AG04450 (cell line): Measurements from ENCODE around the gene DTHD1. TPM values are rescaled to one million over a fixed set of nuclear protein-coding genes. Genes with fewer than 3 reads are reported as not detected.

Experiments used
- CTCF ChIA-PET: fragments of 300-600, 350-600 bp; formaldehyde crosslinking; extraction: SDS; loops from one replicate; lab custom pipeline; 2022; ENCODE audit warnings: antibody characterized with exemption, inconsistent platforms; lab: Charles Lee
- POLR2A ChIA-PET: fragments of 350-600 bp; formaldehyde crosslinking; extraction: SDS; loops from one replicate; lab custom pipeline; 2021; ENCODE audit warnings: antibody characterized with exemption, inconsistent platforms; lab: Yijun Ruan, JAX
- DNase-seq: peaks from one replicate; pipeline ENCODE4 v3.0.0-alpha.2; 2011; ENCODE audit warnings: low read depth, low spot score
- H3K27ac ChIP-seq: one replicate; pipeline ENCODE4 v1.5.1; 2012; ENCODE audit warnings: low read depth, low read length, control low read depth
- H3K27me3 ChIP-seq: one replicate; pipeline ENCODE4 v1.6.0; 2012; ENCODE audit warnings: low read length; ENCODE audit not compliant: control insufficient read depth, insufficient read depth
- H3K4me3 ChIP-seq: 2 replicates; pipeline ENCODE4 v1.5.1; 2011; ENCODE audit warnings: mild to moderate bottlenecking, low read depth, low read length, control low read depth
- H3K9me3 ChIP-seq: 2 replicates; pipeline ENCODE4 v1.5.1; 2012; ENCODE audit warnings: low read length; ENCODE audit not compliant: control insufficient read depth, insufficient read depth
- polyA plus RNA-seq: library from polyadenylated mRNA; depleted of rRNA; stranded (reverse); fragments of >200 nt; gene quantifications from 2 replicates; pipeline ENCODE4 v1.2.3, GENCODE V29; 2011
- TF ChIP-seq, protein P1 (sequence below): IDR thresholded peaks from 2 replicates; pipeline ENCODE4 v1.5.1; 2011; ENCODE audit warnings: low read depth, low read length, control low read depth, inconsistent platforms

The DTHD1 gene
- polyA plus RNA-seq, 1 experiment = not detected

DNA sequence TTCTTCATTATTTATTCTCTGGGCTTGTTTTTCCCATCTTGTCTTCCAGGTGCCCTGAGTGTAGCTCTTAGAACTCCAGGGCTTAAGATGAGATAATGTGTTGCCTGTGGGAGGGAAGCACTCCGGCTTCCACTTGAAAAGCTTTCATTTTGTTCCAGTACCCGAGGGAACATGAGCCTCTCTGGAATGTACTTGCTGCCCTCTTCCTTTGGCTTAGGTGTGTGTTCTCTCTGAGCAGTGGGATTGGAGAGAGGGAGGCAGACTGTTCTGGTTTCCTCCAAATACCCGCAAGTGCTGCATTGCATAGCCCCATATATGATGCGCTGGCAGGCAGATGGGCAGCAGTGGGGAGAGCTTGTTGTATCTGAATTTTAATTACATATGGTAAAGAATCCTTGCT is 861 bp upstream of the DTHD1 start:
- Histone ChIP-seq H3K4me3 (no peak overlapping the region), H3K27ac (no peak overlapping the region), H3K27me3 (no peaks in the 10 kb centered on the region), H3K9me3 (no peaks in the 10 kb centered on the region; the same call in none of the 2 replicates)
- POLR2A ChIA-PET = no interaction called here
- TF ChIP-seq, protein P1, sequence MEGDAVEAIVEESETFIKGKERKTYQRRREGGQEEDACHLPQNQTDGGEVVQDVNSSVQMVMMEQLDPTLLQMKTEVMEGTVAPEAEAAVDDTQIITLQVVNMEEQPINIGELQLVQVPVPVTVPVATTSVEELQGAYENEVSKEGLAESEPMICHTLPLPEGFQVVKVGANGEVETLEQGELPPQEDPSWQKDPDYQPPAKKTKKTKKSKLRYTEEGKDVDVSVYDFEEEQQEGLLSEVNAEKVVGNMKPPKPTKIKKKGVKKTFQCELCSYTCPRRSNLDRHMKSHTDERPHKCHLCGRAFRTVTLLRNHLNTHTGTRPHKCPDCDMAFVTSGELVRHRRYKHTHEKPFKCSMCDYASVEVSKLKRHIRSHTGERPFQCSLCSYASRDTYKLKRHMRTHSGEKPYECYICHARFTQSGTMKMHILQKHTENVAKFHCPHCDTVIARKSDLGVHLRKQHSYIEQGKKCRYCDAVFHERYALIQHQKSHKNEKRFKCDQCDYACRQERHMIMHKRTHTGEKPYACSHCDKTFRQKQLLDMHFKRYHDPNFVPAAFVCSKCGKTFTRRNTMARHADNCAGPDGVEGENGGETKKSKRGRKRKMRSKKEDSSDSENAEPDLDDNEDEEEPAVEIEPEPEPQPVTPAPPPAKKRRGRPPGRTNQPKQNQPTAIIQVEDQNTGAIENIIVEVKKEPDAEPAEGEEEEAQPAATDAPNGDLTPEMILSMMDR = no peak
- no peak for DNase-seq
- CTCF ChIA-PET = no interaction called here

DNA sequence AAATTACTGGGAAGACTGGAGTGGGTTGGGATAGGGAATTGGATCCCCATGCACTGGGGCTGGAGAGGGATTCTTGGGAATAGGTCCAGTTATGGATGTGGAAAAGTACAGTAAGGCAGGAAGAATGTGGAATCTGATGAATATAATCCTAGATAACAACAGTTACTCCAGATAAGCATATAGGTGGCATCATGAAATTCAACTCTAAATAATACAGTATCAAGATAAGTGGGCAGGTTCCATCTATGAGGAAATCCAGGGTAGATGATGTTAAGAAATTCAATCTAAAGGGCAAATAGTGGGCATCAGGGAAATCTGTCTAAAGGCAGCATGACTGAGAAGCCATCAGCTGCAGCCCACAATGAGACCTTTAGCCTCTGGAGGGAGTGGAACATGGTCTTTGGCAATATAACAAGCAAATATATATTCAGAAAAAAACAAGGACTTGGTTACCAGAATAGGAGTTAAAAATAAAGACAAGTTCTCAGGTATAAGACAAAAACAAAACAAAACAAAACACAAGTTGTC is 1.2 kb downstream of the DTHD1 start:
- H3K9me3 ChIP-seq = no peaks in the 10 kb centered on the region; the same call in 1 of the 2 replicates
- ChIA-PET CTCF (no interaction called here), POLR2A (interaction anchor here (0.6 kb wide), 1 partner anchor 115 kb away, joined by 3 read pairs; no protein-coding TSS in a partner anchor)
- no peaks in the 10 kb centered on the region for H3K27me3 ChIP-seq
- TF ChIP-seq, protein P1 = no peak
- DNase-seq = no peak
- H3K4me3 ChIP-seq = no peak overlapping the region
- H3K27ac ChIP-seq = no peak overlapping the region

DNA sequence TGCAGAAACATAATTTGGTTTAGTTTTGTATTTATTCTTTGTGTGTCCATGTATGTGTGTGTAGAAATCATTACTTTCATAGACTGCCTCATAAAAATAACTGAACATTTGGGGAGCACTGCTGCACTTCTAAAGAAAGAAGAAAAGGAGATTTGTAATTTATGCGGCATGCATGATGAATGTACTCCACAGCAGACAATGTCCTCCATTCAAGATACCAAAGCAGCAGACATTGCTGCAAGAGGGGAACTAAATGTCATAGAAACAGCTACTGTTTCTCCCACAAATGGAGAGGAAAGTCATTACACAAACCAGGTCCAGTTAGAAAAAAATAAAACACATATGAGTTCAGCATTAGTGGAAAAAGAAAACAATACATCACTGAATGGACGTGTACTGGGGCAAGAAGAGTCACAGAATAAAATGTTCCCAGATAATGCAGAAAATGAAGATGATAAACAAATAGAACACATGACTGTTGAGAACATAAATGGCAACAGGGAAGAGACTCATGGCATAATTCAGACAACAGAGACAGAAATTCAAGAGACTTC is 2.6 kb downstream of the DTHD1 start:
- Histone ChIP-seq H3K9me3 (no peaks in the 10 kb centered on the region; the same call in 1 of the 2 replicates), H3K4me3 (no peak overlapping the region), H3K27ac (no peak overlapping the region), H3K27me3 (no peaks in the 10 kb centered on the region)
- TF ChIP-seq, protein P1 = no peak
- DNase-seq = no peak
- POLR2A ChIA-PET = no interaction called here
- CTCF ChIA-PET = no interaction called here

DNA sequence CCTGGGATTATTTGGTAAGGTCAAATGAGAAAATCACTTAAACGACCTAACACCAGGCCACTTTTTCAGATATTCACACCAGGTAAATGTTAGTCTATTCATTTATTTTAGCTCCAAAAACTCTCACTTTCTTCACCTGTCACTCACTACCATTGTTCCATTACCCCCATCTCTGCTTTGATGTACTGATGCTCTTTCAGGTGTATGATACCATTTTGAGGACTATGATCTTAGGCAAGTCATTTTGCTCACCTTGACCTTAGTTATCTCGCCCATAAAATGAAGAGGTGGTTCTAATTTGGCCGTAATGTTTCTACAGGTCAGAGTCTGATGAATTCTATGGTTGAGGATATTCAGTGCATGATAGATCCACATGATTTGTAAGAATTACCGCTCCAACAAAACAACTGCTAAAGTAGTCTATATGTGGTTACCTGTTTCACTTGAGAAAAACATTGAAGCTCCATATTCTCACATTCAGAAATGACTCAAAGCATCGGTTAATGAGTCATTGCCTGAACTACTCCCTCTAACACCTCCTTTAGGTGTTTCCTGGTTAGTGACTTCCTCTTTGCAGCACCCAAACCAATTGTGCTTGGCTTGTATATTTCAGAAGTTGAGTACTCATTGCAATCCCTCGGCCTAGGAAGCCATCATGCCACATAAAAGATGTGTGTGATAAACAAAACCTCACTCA is 4.5 kb downstream of the DTHD1 start:
- ChIA-PET POLR2A (no interaction called here), CTCF (no interaction called here)
- TF ChIP-seq, protein P1 = no peak
- Histone ChIP-seq H3K9me3 (no peaks in the 10 kb centered on the region), H3K4me3 (no peak overlapping the region), H3K27me3 (no peaks in the 10 kb centered on the region), H3K27ac (no peak overlapping the region)
- DNase-seq = no peak

DNA sequence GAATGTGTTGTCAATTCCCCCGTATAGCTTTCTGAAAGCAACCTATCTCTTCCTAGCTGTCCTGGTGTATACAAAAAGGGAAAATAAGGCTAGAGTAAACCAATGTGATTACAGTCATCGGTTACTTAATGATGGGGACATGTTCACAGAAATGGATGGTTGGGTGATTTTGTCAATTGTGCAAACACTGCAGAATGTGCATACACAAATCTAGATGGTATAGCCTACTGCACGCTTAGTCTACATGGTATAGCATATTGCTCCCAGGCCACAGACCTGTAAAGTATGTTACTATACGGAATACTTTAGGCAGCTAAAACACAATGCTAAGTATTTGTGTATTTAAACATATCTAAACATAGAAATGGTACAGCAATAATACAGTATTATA is 5.1 kb downstream of the DTHD1 start:
- Histone ChIP-seq H3K27ac (no peak overlapping the region), H3K9me3 (no peaks in the 10 kb centered on the region), H3K4me3 (no peak overlapping the region), H3K27me3 (no peaks in the 10 kb centered on the region)
- TF ChIP-seq, protein P1 = no peak
- ChIA-PET POLR2A (no interaction called here), CTCF (no interaction called here)
- no peak for DNase-seq
